ENCODE data around the gene APBB2. TPM values are rescaled to one million over a fixed set of nuclear protein-coding genes. Genes with fewer than 3 reads are reported as not detected.

APBB2 gene
- total and polyA plus RNA-seq, 2 donors (not counting 1 experiment from before 2014, with no cell fraction given) = 4.4 to 15.8 TPM

- CTCF ChIA-PET = no interaction called here
- Histone ChIP-seq H3K36me3 (replicated peaks in 1 of 2; ENCODE audit: control extremely low read depth in 1 of 2, control insufficient read depth in 1 of 2, extremely low read depth in 1 of 2, insufficient read depth in 2 of 2, low read length in 1 of 2) (no peaks in the 10 kb centered on the region), H3K9ac (ENCODE audit: low read length) (no peak overlapping the region), H3K27me3 (replicated peaks in 1 of 4; ENCODE audit: control extremely low read depth in 1 of 4, control insufficient read depth in 3 of 4, insufficient read depth in 4 of 4, low read length in 3 of 4) (no peaks in the 10 kb centered on the region), H3K27ac (ENCODE audit: low read length in 2 of 2) (no peak overlapping the region), H3K4me1 (ENCODE audit: control insufficient read depth in 2 of 2, insufficient read depth in 2 of 2, low read length in 2 of 2) (no peaks in the 10 kb centered on the region), H3K9me3 (ENCODE audit: control extremely low read depth in 1 of 3, control insufficient read depth in 2 of 3, insufficient read depth in 1 of 3, low read length in 2 of 3) (no peaks in the 10 kb centered on the region), H4K20me1 (ENCODE audit: control insufficient read depth, insufficient read depth, low read length, poor library complexity, severe bottlenecking) (no peaks in the 10 kb centered on the region), H3K4me3 (ENCODE audit: control extremely low read depth in 1 of 5, extremely low read depth in 1 of 5, insufficient read depth in 1 of 5, low read depth in 2 of 5, low read length in 4 of 5) (no peak overlapping the region), H3K79me2 (ENCODE audit: control insufficient read depth, insufficient read depth, low read length) (no peaks in the 10 kb centered on the region), H2AFZ (ENCODE audit: insufficient read depth, low read depth, low read length, poor library complexity, severe bottlenecking) (no peak overlapping the region), H3K4me2 (replicated peaks; ENCODE audit: low read depth, low read length, poor library complexity, severe bottlenecking) (no peak overlapping the region)
- POLR2A ChIA-PET = no interaction called here
- no peak for TF ChIP-seq EZH2 (IDR thresholded peaks at IDR 0.05; ENCODE audit: borderline replicate concordance, insufficient read depth, low read depth, low read length, poor library complexity, severe bottlenecking)
- no peak for TF ChIP-seq CTCF (IDR thresholded peaks at IDR 0.05)
- DNase-seq (no peak), ATAC-seq (ENCODE audit: low read depth) (no peak)
- Mint-ChIP-seq H3K4me3 (no peak overlapping the region), H3K4me1 (no peaks in the 10 kb centered on the region), H3K27me3 (no peaks in the 10 kb centered on the region), H3K9me3 (ENCODE audit: insufficient read depth) (peaks cover 2% of the 10 kb centered on the region), H3K27ac (no peak overlapping the region)
- intact Hi-C loops (cut with micrococcal nuclease) = no loop called here
- WGBS (ENCODE audit: insufficient coverage) = 100% methylated on average over 2 of the region's 4 CpGs
These were observed 31.3 kb downstream of the APBB2 start for GRCh38 chr4:41183021-41183553.

DNA sequence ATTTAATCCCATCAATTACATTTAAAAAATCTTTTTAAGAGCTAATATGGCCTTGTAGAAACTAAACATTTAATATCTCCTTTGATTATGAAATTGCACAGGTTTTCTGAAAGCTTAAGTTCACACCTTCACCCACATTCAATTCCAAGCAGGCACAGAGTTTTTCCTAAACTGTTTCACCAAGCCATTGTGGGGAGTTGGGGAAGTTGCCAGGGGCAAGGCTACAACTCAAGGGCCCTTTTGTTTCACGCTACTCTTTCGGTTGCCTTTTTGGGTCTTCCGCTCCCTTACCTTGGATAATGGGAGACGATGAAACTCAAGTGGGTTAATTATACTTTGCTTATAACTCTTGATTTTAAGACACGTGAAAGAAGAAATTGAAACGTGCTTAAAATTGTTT lies 33.3 kb downstream of the APBB2 start:
- CTCF ChIA-PET = no interaction called here
- intact Hi-C loops (cut with micrococcal nuclease) = no loop called here
- ATAC-seq (ENCODE audit: low read depth) = no peak
- Mint-ChIP-seq H3K27ac (no peak overlapping the region), H3K27me3 (no peaks in the 10 kb centered on the region), H3K9me3 (ENCODE audit: insufficient read depth) (peaks cover 2% of the 10 kb centered on the region), H3K4me3 (no peak overlapping the region), H3K4me1 (no peaks in the 10 kb centered on the region)
- no peaks in the 10 kb centered on the region for H3K4me1 ChIP-seq (ENCODE audit: control insufficient read depth in 2 of 2, insufficient read depth in 2 of 2, low read length in 2 of 2)
- no peaks in the 10 kb centered on the region for H3K79me2 ChIP-seq (ENCODE audit: control insufficient read depth, insufficient read depth, low read length)
- DNase-seq = no peak
- POLR2A ChIA-PET = no interaction called here
- no peak for TF ChIP-seq CTCF (IDR thresholded peaks at IDR 0.05)
- TF ChIP-seq EZH2 (IDR thresholded peaks at IDR 0.05; ENCODE audit: borderline replicate concordance, insufficient read depth, low read depth, low read length, poor library complexity, severe bottlenecking) = no peak
- H3K27me3 ChIP-seq (replicated peaks in 1 of 4; ENCODE audit: control extremely low read depth in 1 of 4, control insufficient read depth in 3 of 4, insufficient read depth in 4 of 4, low read length in 3 of 4) = no peaks in the 10 kb centered on the region
- no peaks in the 10 kb centered on the region for H3K9me3 ChIP-seq (ENCODE audit: control extremely low read depth in 1 of 3, control insufficient read depth in 2 of 3, insufficient read depth in 1 of 3, low read length in 2 of 3)
- no peak overlapping the region for H3K9ac ChIP-seq (ENCODE audit: low read length)
- H3K36me3 ChIP-seq (replicated peaks in 1 of 2; ENCODE audit: control extremely low read depth in 1 of 2, control insufficient read depth in 1 of 2, extremely low read depth in 1 of 2, insufficient read depth in 2 of 2, low read length in 1 of 2) = no peaks in the 10 kb centered on the region
- WGBS (ENCODE audit: insufficient coverage) = 90% methylated on average over 2 of the region's 6 CpGs
- H3K4me3 ChIP-seq (ENCODE audit: control extremely low read depth in 1 of 5, extremely low read depth in 1 of 5, insufficient read depth in 1 of 5, low read depth in 2 of 5, low read length in 4 of 5) = no peak overlapping the region
- H4K20me1 ChIP-seq (ENCODE audit: control insufficient read depth, insufficient read depth, low read length, poor library complexity, severe bottlenecking) = no peaks in the 10 kb centered on the region
- H3K4me2 ChIP-seq (replicated peaks; ENCODE audit: low read depth, low read length, poor library complexity, severe bottlenecking) = no peak overlapping the region
- H2AFZ ChIP-seq (ENCODE audit: insufficient read depth, low read depth, low read length, poor library complexity, severe bottlenecking) = no peak overlapping the region
- H3K27ac ChIP-seq (ENCODE audit: low read length in 2 of 2) = no peak overlapping the region
